HL-60 (cell line): ENCODE measurements around the gene SCN5A.

ENCODE experiments used
- DNase-seq, 2 experiments: peaks; one replicate each; pipeline ENCODE4 v3.0.0-alpha.2; 2010 to 2020; ENCODE audit warnings: low read depth in 1 of 2, low spot score in 1 of 2
- H3K27ac ChIP-seq: fragments of 250-450 bp; sonication (Bioruptor Pico); replicated peaks from 2 replicates; pipeline ENCODE4 v1.5.1; 2020; ENCODE audit warnings: mild to moderate bottlenecking, moderate library complexity
- H3K27me3 ChIP-seq: fragments of 250-450 bp; sonication (Bioruptor Pico); 2 replicates; pipeline ENCODE4 v1.5.1; 2021; ENCODE audit warnings: mild to moderate bottlenecking, moderate library complexity; ENCODE audit not compliant: insufficient read depth, poor library complexity, severe bottlenecking
- H3K4me3 ChIP-seq: replicated peaks from 2 replicates; pipeline ENCODE4 v1.5.1; 2011; ENCODE audit warnings: mild to moderate bottlenecking, control low read depth, low read length; ENCODE audit not compliant: insufficient read depth
- CTCF ChIP-seq: IDR thresholded peaks from one replicate; pipeline ENCODE4 v1.5.1; 2011; ENCODE audit warnings: low read length, control low read depth, inconsistent platforms; ENCODE audit not compliant: insufficient read depth
- GABPA ChIP-seq: IDR thresholded peaks from 2 replicates; pipeline ENCODE4 v1.6.1; 2012; ENCODE audit warnings: low read depth
- POLR2AphosphoS5 ChIP-seq: IDR thresholded peaks from 2 replicates; pipeline ENCODE4 v1.6.1; 2012; ENCODE audit warnings: low read depth
- REST ChIP-seq: IDR thresholded peaks from 2 replicates; pipeline ENCODE4 v1.6.1; 2012; ENCODE audit warnings: low read depth; ENCODE audit not compliant: insufficient replicate concordance
- SPI1 ChIP-seq: IDR thresholded peaks from 2 replicates; pipeline ENCODE4 v1.6.1; 2012; ENCODE audit warnings: low read depth, mild to moderate bottlenecking, borderline replicate concordance

The SCN5A gene

GRCh38 chr3:38549082-38549481, 100.4 kb downstream of the SCN5A start:
- Histone ChIP-seq H3K27ac (no peak overlapping the region), H3K4me3 (no peak overlapping the region), H3K27me3 (peaks cover 7% of the 10 kb centered on the region)
- TF ChIP-seq POLR2AphosphoS5 (no peak), CTCF (no peak), REST (no peak), SPI1 (no peak), GABPA (no peak)
- DNase-seq, result no peak

GRCh38 chr3:38548154-38548931, 101.1 kb downstream of the SCN5A start:
- no peak overlapping the region for H3K4me3 ChIP-seq
- no peak for DNase-seq
- no peak for TF ChIP-seq GABPA
- no peak for TF ChIP-seq REST
- no peak for TF ChIP-seq SPI1
- no peak for TF ChIP-seq POLR2AphosphoS5
- TF ChIP-seq CTCF, result no peak
- no peak overlapping the region for H3K27ac ChIP-seq
- peaks cover 7% of the 10 kb centered on the region for H3K27me3 ChIP-seq

- TF ChIP-seq SPI1, result no peak
- no peak for TF ChIP-seq POLR2AphosphoS5
- no peak for TF ChIP-seq GABPA
- H3K27me3 ChIP-seq, result peaks cover 7% of the 10 kb centered on the region
Observed at GRCh38 chr3:38545983-38546382, 103.5 kb downstream of the SCN5A start.

GRCh38 chr3:38545550-38545949, 103.9 kb downstream of the SCN5A start:
- no peak overlapping the region for H3K4me3 ChIP-seq
- no peak for TF ChIP-seq REST
- peaks cover 7% of the 10 kb centered on the region for H3K27me3 ChIP-seq
- H3K27ac ChIP-seq, result no peak overlapping the region
- no peak for DNase-seq

More at GRCh38 chr3:38545983-38546382, 103.5 kb downstream of the SCN5A start:
- Histone ChIP-seq H3K27ac (no peak overlapping the region), H3K4me3 (no peak overlapping the region)
- no peak for DNase-seq
